A549 (cell line): ENCODE measurements around the gene NUP50.

ENCODE experiments used
- MYC ChIP-seq: IDR thresholded peaks from 2 replicates; pipeline ENCODE4 v1.6.1; 2012; ENCODE audit warnings: mild to moderate bottlenecking, inconsistent platforms, low read length, improper control_type of control experiment, borderline replicate concordance
- PHF8 ChIP-seq: fragments of 200-600 bp; sonication (generic); IDR thresholded peaks from 2 replicates; pipeline ENCODE4 v1.6.1; 2016; ENCODE audit warnings: low read depth, mild to moderate bottlenecking, antibody characterized with exemption, moderate library complexity, borderline replicate concordance
- TF ChIP-seq, protein P1 (sequence below): fragments of 450-650 bp; IDR thresholded peaks from 2 replicates; pipeline ENCODE4 v1.6.1; 2014; ENCODE audit warnings: antibody characterized with exemption
- TF ChIP-seq, protein P2 (sequence below): fragments of >200 bp; sonication (Bioruptor Twin); formaldehyde crosslinking; IDR thresholded peaks from 3 replicates; pipeline ENCODE4 v1.5.1; 2016

DNA sequence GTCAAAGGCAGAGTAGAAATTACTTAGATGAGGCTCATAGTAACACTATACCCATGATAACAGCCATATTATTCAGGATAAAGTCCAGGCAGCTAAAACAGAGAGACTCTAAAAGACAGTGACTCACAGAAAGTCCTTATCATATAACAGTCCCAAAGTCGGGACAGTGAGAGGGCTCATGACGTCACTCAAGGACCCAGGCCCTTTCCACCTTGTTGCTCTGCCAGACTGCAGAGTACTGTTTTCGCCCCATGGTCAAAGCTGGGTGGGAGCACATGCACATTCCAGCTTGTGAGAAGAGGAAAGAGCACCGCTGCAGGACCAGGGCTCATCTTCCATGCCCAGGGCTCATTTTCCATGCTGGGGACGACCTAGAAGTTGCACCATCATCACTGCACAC lies 29.4 kb upstream of the NUP50 start:
- TF ChIP-seq, protein P1, sequence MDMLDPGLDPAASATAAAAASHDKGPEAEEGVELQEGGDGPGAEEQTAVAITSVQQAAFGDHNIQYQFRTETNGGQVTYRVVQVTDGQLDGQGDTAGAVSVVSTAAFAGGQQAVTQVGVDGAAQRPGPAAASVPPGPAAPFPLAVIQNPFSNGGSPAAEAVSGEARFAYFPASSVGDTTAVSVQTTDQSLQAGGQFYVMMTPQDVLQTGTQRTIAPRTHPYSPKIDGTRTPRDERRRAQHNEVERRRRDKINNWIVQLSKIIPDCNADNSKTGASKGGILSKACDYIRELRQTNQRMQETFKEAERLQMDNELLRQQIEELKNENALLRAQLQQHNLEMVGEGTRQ: no peak
- TF ChIP-seq, protein P2, sequence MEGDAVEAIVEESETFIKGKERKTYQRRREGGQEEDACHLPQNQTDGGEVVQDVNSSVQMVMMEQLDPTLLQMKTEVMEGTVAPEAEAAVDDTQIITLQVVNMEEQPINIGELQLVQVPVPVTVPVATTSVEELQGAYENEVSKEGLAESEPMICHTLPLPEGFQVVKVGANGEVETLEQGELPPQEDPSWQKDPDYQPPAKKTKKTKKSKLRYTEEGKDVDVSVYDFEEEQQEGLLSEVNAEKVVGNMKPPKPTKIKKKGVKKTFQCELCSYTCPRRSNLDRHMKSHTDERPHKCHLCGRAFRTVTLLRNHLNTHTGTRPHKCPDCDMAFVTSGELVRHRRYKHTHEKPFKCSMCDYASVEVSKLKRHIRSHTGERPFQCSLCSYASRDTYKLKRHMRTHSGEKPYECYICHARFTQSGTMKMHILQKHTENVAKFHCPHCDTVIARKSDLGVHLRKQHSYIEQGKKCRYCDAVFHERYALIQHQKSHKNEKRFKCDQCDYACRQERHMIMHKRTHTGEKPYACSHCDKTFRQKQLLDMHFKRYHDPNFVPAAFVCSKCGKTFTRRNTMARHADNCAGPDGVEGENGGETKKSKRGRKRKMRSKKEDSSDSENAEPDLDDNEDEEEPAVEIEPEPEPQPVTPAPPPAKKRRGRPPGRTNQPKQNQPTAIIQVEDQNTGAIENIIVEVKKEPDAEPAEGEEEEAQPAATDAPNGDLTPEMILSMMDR: no peak
- TF ChIP-seq MYC: no peak
- no peak for TF ChIP-seq PHF8
